Body of pancreas (tissue), 4 donors: ENCODE data around the gene CHCHD6. TPM values are rescaled to one million over a fixed set of nuclear protein-coding genes. Genes with fewer than 3 reads are reported as not detected.

Experiments used
- ATAC-seq: fragments of 150-250 bp; one replicate; pipeline ENCODE4 v1.9.1; 2016
- DNase-seq, 4 donors: peaks; one replicate each; pipeline ENCODE4 v3.0.0-alpha.2; 2019
- H3K27ac ChIP-seq, 4 donors: fragments of 200-600 bp; sonication (generic); 1 replicate in 3 of 4; 2 replicates in 1 of 4; pipeline versions ENCODE4 v1.5.1 to v1.6.1; 2016 to 2019; ENCODE audit warnings: mild to moderate bottlenecking in 1 of 4, mixed read lengths in 1 of 4, moderate library complexity in 1 of 4
- H3K27me3 ChIP-seq, 2 donors: fragments of 200-600 bp; sonication (generic); one replicate each; pipeline ENCODE4 v1.6.0; 2016; ENCODE audit warnings: mild to moderate bottlenecking in 1 of 2
- H3K36me3 ChIP-seq, 2 donors: fragments of 200-600 bp; sonication (generic); replicated peaks in 1 of 2; 2 replicates each; pipeline ENCODE4 v1.5.1; 2016; ENCODE audit warnings: low read depth in 2 of 2; ENCODE audit not compliant: insufficient read depth in 1 of 2
- H3K4me1 ChIP-seq: fragments of 200-600 bp; sonication (generic); one replicate; pipeline ENCODE4 v1.6.0; 2016
- H3K4me3 ChIP-seq, 2 donors: fragments of 200-600 bp; sonication (generic); 1 replicate in 1 of 2; 2 replicates in 1 of 2; pipeline ENCODE4 v1.5.1; 2016 to 2019
- H3K9me3 ChIP-seq, 3 donors: fragments of 200-600 bp; sonication (generic); 1 replicate in 2 of 3; 2 replicates in 1 of 3; pipeline ENCODE4 v1.5.1; 2016
- POLR2A ChIP-seq, 3 donors: fragments of 450-650 bp; IDR thresholded peaks; one replicate each; pipeline ENCODE4 v1.6.1; 2016; ENCODE audit warnings: antibody characterized with exemption in 3 of 3, mild to moderate bottlenecking in 2 of 3
- WGBS, 2 donors: methylation state at CpG; one replicate each; pipeline ENCODE4 v1.1.5; 2017; 5-methylcytosine and 5-hydroxymethylcytosine counted together
- intact Hi-C: fragments of 100-400 bp; cut with DNase I; formaldehyde crosslinking; loops from one replicate; pipeline ENCODE4 v1.15.1; 2023
- total RNA-seq, 2 donors: library from RNA; depleted of rRNA; stranded (reverse); fragments of >200 nt; gene quantifications; one replicate each; pipeline ENCODE4 v1.1.0, GENCODE V29; 2016
- TF ChIP-seq, protein P1 (sequence below), 7 experiments: fragments of 450-650 bp in 4 of 7; fragments of 200-600 bp in 3 of 7; sonication (generic) in 3 of 7; IDR thresholded peaks; one replicate each; pipeline ENCODE4 v1.5.1; 2016 to 2019; ENCODE audit warnings: antibody characterized with exemption in 7 of 7

CHCHD6 gene
- total RNA-seq, 2 donors from 2014 or later = 0.66 to 10.9 TPM

DNA sequence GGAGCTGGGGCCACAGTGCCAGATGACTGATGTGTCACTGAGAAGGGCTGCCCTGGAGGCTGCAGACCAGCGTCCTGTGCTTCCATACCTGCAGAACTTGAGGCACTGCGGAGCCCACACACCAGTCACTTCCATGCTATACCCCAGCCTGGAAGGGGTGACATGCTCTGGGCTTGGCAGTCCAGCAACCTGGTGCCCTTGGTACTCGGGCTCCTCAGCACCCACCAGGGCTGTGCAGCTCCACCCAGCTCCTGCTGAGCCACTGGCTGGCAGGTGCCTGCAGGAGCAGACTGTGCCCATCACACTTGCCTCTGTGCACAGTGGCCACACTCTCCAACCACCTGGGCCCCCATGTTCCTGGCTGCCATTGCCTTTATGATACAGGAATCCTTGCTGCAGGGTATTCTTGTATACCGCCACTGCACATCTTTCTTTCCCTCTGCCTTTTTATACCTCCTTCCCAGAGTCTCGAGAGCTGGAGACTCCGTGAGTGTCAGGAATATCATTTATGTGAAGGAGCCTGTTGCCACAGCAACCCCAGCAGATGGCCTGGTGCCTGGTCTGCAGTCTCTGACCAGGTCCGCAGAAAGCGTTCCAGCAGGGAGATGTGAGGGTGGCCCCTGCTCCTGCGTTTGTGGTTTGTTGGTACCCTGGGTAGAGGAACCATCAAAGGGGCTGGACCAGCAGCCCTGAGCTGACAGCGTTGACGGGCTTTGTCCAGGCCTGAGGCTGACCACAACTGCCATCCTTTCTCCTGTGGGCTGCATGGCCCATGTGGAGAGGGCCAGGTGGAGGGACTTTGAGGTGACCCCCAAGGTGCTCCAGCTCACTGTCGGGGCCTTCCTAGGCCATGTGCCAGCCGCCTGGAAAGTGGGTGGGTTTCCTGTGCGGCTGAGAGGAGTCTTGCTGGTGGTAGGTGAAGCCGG lies 185.5 kb downstream of the CHCHD6 start:
- no peak for ATAC-seq
- intact Hi-C loops = no loop called here
- TF ChIP-seq POLR2A (IDR thresholded peaks at IDR 0.05) = no peak
- TF ChIP-seq, protein P1, sequence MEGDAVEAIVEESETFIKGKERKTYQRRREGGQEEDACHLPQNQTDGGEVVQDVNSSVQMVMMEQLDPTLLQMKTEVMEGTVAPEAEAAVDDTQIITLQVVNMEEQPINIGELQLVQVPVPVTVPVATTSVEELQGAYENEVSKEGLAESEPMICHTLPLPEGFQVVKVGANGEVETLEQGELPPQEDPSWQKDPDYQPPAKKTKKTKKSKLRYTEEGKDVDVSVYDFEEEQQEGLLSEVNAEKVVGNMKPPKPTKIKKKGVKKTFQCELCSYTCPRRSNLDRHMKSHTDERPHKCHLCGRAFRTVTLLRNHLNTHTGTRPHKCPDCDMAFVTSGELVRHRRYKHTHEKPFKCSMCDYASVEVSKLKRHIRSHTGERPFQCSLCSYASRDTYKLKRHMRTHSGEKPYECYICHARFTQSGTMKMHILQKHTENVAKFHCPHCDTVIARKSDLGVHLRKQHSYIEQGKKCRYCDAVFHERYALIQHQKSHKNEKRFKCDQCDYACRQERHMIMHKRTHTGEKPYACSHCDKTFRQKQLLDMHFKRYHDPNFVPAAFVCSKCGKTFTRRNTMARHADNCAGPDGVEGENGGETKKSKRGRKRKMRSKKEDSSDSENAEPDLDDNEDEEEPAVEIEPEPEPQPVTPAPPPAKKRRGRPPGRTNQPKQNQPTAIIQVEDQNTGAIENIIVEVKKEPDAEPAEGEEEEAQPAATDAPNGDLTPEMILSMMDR (IDR thresholded peaks at IDR 0.05) = no peak
- no peak for DNase-seq
- Histone ChIP-seq H3K27me3 (no peaks in the 10 kb centered on the region), H3K27ac (no peak overlapping the region), H3K9me3 (no peaks in the 10 kb centered on the region), H3K36me3 (no peaks in the 10 kb centered on the region), H3K4me1 (no peaks in the 10 kb centered on the region), H3K4me3 (no peak overlapping the region)
- WGBS, 2 donors = 91 to 97% methylated on average over 3 to 15 of the region's 15 CpGs

DNA sequence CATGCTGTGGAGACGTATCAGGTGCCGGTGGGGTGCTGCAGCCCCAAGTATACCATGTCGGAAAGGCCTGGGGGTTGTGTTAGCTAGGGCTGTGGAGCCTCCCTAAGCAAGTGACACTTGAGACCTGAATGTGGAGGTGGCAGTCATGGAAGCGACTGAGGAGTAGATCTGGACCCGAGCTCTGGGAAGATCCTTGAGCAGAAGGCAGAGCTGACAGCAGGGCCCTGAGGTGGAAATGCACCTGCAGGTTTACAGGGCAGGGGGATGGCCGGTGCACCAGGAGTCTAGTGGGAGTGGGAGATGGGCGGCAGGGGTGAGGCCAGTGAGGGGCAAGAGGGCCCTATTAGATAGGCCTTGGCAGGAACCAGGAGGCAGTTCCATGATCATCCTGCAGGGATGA lies 187.1 kb downstream of the CHCHD6 start:
- Histone ChIP-seq H3K4me3 (no peak overlapping the region), H3K36me3 (no peaks in the 10 kb centered on the region), H3K4me1 (peaks cover 11% of the 10 kb centered on the region), H3K9me3 (no peaks in the 10 kb centered on the region), H3K27ac (no peak overlapping the region), H3K27me3 (no peaks in the 10 kb centered on the region)
- TF ChIP-seq, protein P1 (IDR thresholded peaks at IDR 0.05) = no peak
- no peak for TF ChIP-seq POLR2A (IDR thresholded peaks at IDR 0.05)
- intact Hi-C loops = no loop called here
- DNase-seq (no peak), ATAC-seq (no peak)
- 86 to 97% methylated on average over 7 of the region's 7 CpGs for WGBS, 2 donors

DNA sequence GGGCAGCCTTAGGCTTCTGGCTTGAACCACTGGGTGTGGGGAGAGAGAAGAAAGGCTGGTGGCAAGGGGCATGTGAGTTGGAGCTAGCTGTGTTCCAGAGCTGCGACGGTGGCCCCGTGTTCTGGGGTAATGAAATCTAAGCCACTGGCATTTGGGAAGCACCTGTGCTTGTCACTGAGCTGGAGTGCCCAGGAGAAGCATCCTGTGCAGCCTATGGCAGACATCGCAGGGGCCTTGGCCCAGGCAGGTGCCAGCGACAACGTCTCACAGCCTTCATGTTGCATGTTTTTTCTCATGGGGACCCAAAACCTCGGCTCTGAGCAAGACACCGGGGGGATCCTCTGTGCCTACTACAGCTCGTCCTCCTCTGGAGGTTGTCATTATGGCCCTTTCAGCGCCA lies 187.8 kb downstream of the CHCHD6 start:
- intact Hi-C loops = no loop called here

DNA sequence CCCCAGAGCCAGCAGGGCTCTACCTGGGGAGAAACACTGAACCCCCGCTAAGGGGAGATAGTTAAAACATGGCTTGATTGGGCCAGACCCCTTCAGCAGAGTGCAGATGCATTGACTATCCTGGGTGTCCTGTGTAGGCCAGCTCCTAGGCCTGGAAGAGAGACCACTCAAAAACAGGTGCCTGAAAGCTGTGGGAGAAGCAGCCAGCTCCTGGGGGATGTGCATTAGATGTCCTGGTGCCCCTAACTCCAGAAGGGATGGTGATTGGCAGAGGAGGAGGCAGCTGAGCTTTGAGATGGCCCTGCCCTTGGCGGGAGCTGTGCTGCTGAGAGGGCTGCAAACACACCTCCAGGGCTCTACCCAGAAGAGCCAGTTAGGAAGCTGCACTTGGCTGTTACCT lies 189.6 kb downstream of the CHCHD6 start:
- no peak for ATAC-seq

More for the DNA sequence above, 187.8 kb downstream of the CHCHD6 start:
- Histone ChIP-seq H3K4me1 (peaks cover 17% of the 10 kb centered on the region), H3K4me3 (no peak overlapping the region), H3K9me3 (no peaks in the 10 kb centered on the region), H3K36me3 (no peaks in the 10 kb centered on the region), H3K27ac (no peak overlapping the region), H3K27me3 (no peaks in the 10 kb centered on the region)
- WGBS, 2 donors = 95 to 100% methylated on average over 10 of the region's 10 CpGs
- no peak for TF ChIP-seq POLR2A (IDR thresholded peaks at IDR 0.05)
- TF ChIP-seq, protein P1 (IDR thresholded peaks at IDR 0.05) = no peak
- DNase-seq (no peak), ATAC-seq (no peak)

More for the DNA sequence above, 189.6 kb downstream of the CHCHD6 start:
- WGBS, 2 donors = 92 to 98% methylated on average over 1 to 2 of the region's 2 CpGs
- H3K4me1 ChIP-seq = peaks cover 26% of the 10 kb centered on the region
- no peaks in the 10 kb centered on the region for H3K36me3 ChIP-seq
- TF ChIP-seq, protein P1 (IDR thresholded peaks at IDR 0.05) = no peak
- TF ChIP-seq POLR2A (IDR thresholded peaks at IDR 0.05) = no peak
- no peak overlapping the region for H3K27ac ChIP-seq
- H3K4me3 ChIP-seq = no peak overlapping the region
- H3K9me3 ChIP-seq = no peaks in the 10 kb centered on the region
- H3K27me3 ChIP-seq = no peaks in the 10 kb centered on the region
- intact Hi-C loops = no loop called here
- DNase-seq = no peak
